Endothelial cell of umbilical vein (primary cell): Measurements from ENCODE around the gene STH. TPM values are rescaled to one million over a fixed set of nuclear protein-coding genes. Genes with fewer than 3 reads are reported as not detected.

Experiments used
- BruUV-seq: library from RNA; stranded (reverse); fragments of 400-500 nt; replicated peaks from 2 replicates; lab custom pipeline; 2021; lab: Mats Ljungman, UMichigan
- CTCF ChIA-PET: fragments of 300-600, 350-600 bp; sonication (Branson Sonifier 250); formaldehyde crosslinking; loops from one replicate; lab custom pipeline; 2021; ENCODE audit warnings: antibody characterized with exemption, inconsistent platforms; lab: Charles Lee
- POLR2A ChIA-PET: fragments of 300-600, 350-600 bp; sonication (Branson Sonifier 250); formaldehyde crosslinking; loops from one replicate; lab custom pipeline; 2021; ENCODE audit warnings: antibody characterized with exemption, inconsistent platforms; lab: Charles Lee
- DNase-seq: peaks from one replicate; pipeline ENCODE4 v3.0.0-alpha.2; 2011; ENCODE audit warnings: low read depth, low spot score
- FAIRE-seq: peaks from 2 replicates; lab custom pipeline; 2011; peaks lifted over from hg19 to GRCh38; lab: Jason Lieb, UNC
- H2AFZ ChIP-seq: 2 replicates; pipeline ENCODE4 v1.6.0; 2012; ENCODE audit warnings: low read depth, low read length, control low read depth, inconsistent platforms
- H3K27ac ChIP-seq: 2 replicates; pipeline ENCODE4 v1.5.1; 2011; ENCODE audit warnings: low read depth, mild to moderate bottlenecking, control low read depth, low read length, moderate library complexity; ENCODE audit not compliant: insufficient read depth
- H3K27me3 ChIP-seq, 2 experiments: 2 replicates each; pipeline versions ENCODE4 v1.6.0 to v1.6.1; 2011; ENCODE audit warnings: low read length in 2 of 2, mixed read lengths in 1 of 2; ENCODE audit not compliant: control insufficient read depth in 2 of 2, insufficient read depth in 2 of 2
- H3K36me3 ChIP-seq, 2 experiments: 2 replicates in 1 of 2; 3 replicates in 1 of 2; pipeline ENCODE4 v1.5.1; 2011; ENCODE audit warnings: low read length in 2 of 2, mild to moderate bottlenecking in 1 of 2, moderate library complexity in 1 of 2; ENCODE audit not compliant: control insufficient read depth in 2 of 2, insufficient read depth in 2 of 2; ENCODE audit errors: extremely low read depth in 1 of 2
- H3K4me1 ChIP-seq: 3 replicates; pipeline ENCODE4 v1.5.1; 2011; ENCODE audit warnings: mild to moderate bottlenecking, low read length; ENCODE audit not compliant: control insufficient read depth, insufficient read depth; ENCODE audit errors: extremely low read depth
- H3K4me2 ChIP-seq: 2 replicates; pipeline ENCODE4 v1.6.1; 2011; ENCODE audit warnings: low read length, control low read depth, mixed read lengths; ENCODE audit not compliant: insufficient read depth
- H3K4me3 ChIP-seq, 3 experiments: fragments of 200-600 bp in 1 of 3; sonication (generic), shearing (Covaris generic) in 1 of 3; replicated peaks in 1 of 3; 2 replicates each; pipeline ENCODE4 v1.5.1; 2011 to 2016; ENCODE audit warnings: control low read depth in 3 of 3, low read length in 3 of 3, mild to moderate bottlenecking in 2 of 3, inconsistent platforms in 1 of 3, low read depth in 1 of 3, moderate library complexity in 1 of 3; ENCODE audit not compliant: insufficient read depth in 1 of 3
- H3K79me2 ChIP-seq: 2 replicates; pipeline ENCODE4 v1.6.0; 2012; ENCODE audit warnings: low read length, inconsistent platforms; ENCODE audit not compliant: control insufficient read depth, insufficient read depth
- H3K9ac ChIP-seq: replicated peaks from 2 replicates; pipeline ENCODE3; 2011; ENCODE audit warnings: low read length, control low read depth; ENCODE audit not compliant: insufficient read depth; ENCODE audit errors: extremely low read depth
- H3K9me1 ChIP-seq: replicated peaks from 3 replicates; pipeline ENCODE4 v1.6.0; 2011; ENCODE audit warnings: mild to moderate bottlenecking, low read length; ENCODE audit not compliant: control insufficient read depth, insufficient read depth; ENCODE audit errors: extremely low read depth
- H3K9me3 ChIP-seq: replicated peaks from 2 replicates; pipeline ENCODE4 v1.5.1; 2012; ENCODE audit warnings: low read length, inconsistent platforms; ENCODE audit not compliant: control insufficient read depth, insufficient read depth
- H4K20me1 ChIP-seq: replicated peaks from 2 replicates; pipeline ENCODE3; 2011; ENCODE audit warnings: mild to moderate bottlenecking, low read length; ENCODE audit not compliant: control insufficient read depth, insufficient read depth; ENCODE audit errors: extremely low read depth
- EZH2 ChIP-seq: IDR thresholded peaks from 2 replicates; pipeline ENCODE4 v1.6.1; 2012; ENCODE audit warnings: borderline replicate concordance, low read depth, mild to moderate bottlenecking, moderate library complexity, low read length, inconsistent platforms; ENCODE audit not compliant: severe bottlenecking
- FOS ChIP-seq: IDR thresholded peaks from 2 replicates; pipeline ENCODE4 v1.6.1; 2011; ENCODE audit warnings: mild to moderate bottlenecking, low read length, moderate library complexity, borderline replicate concordance; ENCODE audit not compliant: insufficient read depth
- GATA2 ChIP-seq: IDR thresholded peaks from 2 replicates; pipeline ENCODE4 v1.7.0; 2011; ENCODE audit warnings: low read depth, mild to moderate bottlenecking, moderate library complexity, mixed read lengths, low read length; ENCODE audit not compliant: insufficient read length, insufficient read depth
- JUN ChIP-seq: IDR thresholded peaks from 2 replicates; pipeline ENCODE4 v1.6.1; 2011; ENCODE audit warnings: borderline replicate concordance, low read depth; ENCODE audit not compliant: insufficient read length, insufficient read depth
- MYC ChIP-seq: IDR thresholded peaks from one replicate; pipeline ENCODE4 v1.6.1; 2011; ENCODE audit warnings: mild to moderate bottlenecking, low read depth, low read length
- POLR2A ChIP-seq: IDR thresholded peaks from 2 replicates; pipeline ENCODE4 v1.6.1; 2012; ENCODE audit warnings: low read depth, mild to moderate bottlenecking, control low read depth, low read length
- POLR2AphosphoS5 ChIP-seq: IDR thresholded peaks from 2 replicates; pipeline ENCODE4 v1.6.1; 2012; ENCODE audit warnings: low read depth, mild to moderate bottlenecking, control low read depth, low read length, moderate library complexity; ENCODE audit not compliant: insufficient read depth
- dilution Hi-C: fragments of 300-500 bp; cut with MboI; formaldehyde crosslinking; loops from one replicate; pipeline ENCODE4 v1.15.0; 2019; ENCODE audit warnings: low sequenced_read_pairs; ENCODE audit not compliant: extremely low pct_ligation_motif_present
- intact Hi-C: fragments of 100-400 bp; cut with micrococcal nuclease; formaldehyde crosslinking; loops from one replicate; pipeline ENCODE4 v1.10.0; 2022
- polyA plus RNA-seq, 4 experiments: library from polyadenylated mRNA; depleted of rRNA in 3 of 4; stranded (reverse) in 3 of 4; unstranded in 1 of 4; fragments of >200 nt; gene quantifications; 2 replicates each; pipeline versions ENCODE4 v1.2.1 to v1.2.3, GENCODE V29; 2011 to 2012; ENCODE audit warnings: missing spikeins in 1 of 4
- total RNA-seq: library from RNA; stranded (reverse); gene quantifications from 2 replicates; pipeline ENCODE4 v1.2.3, GENCODE V29; 2021
- TF ChIP-seq, protein P1 (sequence below), 2 donors: IDR thresholded peaks; 1 replicate in 1 of 2; 2 replicates in 1 of 2; pipeline ENCODE4 v1.5.1; 2011; ENCODE audit warnings: low read length in 2 of 2, mild to moderate bottlenecking in 2 of 2, moderate library complexity in 2 of 2, control low read depth in 1 of 2, inconsistent platforms in 1 of 2, low read depth in 1 of 2; ENCODE audit not compliant: insufficient read depth in 1 of 2; ENCODE audit errors: extremely low read depth in 1 of 2
- TF ChIP-seq, protein P2 (sequence below): IDR thresholded peaks from 2 replicates; pipeline ENCODE4 v1.6.1; 2011; ENCODE audit not compliant: insufficient read depth, insufficient read length

STH gene
- total and polyA plus RNA-seq, 2 donors (not counting 3 experiments of a cell fraction or from before 2014, with no cell fraction given): not detected

DNA sequence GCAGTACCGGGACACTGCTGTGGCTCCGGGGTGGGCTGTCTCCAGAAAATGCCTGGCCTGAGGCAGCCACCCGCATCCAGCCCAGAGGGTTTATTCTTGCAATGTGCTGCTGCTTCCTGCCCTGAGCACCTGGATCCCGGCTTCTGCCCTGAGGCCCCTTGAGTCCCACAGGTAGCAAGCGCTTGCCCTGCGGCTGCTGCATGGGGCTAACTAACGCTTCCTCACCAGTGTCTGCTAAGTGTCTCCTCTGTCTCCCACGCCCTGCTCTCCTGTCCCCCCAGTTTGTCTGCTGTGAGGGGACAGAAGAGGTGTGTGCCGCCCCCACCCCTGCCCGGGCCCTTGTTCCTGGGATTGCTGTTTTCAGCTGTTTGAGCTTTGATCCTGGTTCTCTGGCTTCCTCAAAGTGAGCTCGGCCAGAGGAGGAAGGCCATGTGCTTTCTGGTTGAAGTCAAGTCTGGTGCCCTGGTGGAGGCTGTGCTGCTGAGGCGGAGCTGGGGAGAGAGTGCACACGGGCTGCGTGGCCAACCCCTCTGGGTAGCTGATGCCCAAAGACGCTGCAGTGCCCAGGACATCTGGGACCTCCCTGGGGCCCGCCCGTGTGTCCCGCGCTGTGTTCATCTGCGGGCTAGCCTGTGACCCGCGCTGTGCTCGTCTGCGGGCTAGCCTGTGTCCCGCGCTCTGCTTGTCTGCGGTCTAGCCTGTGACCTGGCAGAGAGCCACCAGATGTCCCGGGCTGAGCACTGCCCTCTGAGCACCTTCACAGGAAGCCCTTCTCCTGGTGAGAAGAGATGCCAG lies 12.9 kb downstream of the STH start:
- Histone ChIP-seq H3K9me1 (no peaks in the 10 kb centered on the region), H3K4me2 (no peak overlapping the region), H3K9me3 (no peaks in the 10 kb centered on the region), H3K36me3 (no peaks in the 10 kb centered on the region), H3K27me3 (peaks cover 0 to 2% of the 10 kb centered on the region in 2 experiments), H3K4me3 (no peak overlapping the region), H3K79me2 (no peaks in the 10 kb centered on the region), H3K27ac (no peak overlapping the region), H3K4me1 (no peaks in the 10 kb centered on the region), H2AFZ (no peak overlapping the region), H3K9ac (no peak overlapping the region), H4K20me1 (no peaks in the 10 kb centered on the region)
- CTCF ChIA-PET: interaction anchor here (0.5 kb wide), 1 partner anchor 424 kb away, joined by 3 read pairs; no protein-coding TSS in a partner anchor
- no TSS peak for BruUV-seq
- TF ChIP-seq POLR2A: no peak
- TF ChIP-seq MYC: no peak
- no peak for TF ChIP-seq GATA2
- no peak for TF ChIP-seq EZH2
- TF ChIP-seq POLR2AphosphoS5: no peak
- TF ChIP-seq FOS: no peak
- TF ChIP-seq, protein P1, sequence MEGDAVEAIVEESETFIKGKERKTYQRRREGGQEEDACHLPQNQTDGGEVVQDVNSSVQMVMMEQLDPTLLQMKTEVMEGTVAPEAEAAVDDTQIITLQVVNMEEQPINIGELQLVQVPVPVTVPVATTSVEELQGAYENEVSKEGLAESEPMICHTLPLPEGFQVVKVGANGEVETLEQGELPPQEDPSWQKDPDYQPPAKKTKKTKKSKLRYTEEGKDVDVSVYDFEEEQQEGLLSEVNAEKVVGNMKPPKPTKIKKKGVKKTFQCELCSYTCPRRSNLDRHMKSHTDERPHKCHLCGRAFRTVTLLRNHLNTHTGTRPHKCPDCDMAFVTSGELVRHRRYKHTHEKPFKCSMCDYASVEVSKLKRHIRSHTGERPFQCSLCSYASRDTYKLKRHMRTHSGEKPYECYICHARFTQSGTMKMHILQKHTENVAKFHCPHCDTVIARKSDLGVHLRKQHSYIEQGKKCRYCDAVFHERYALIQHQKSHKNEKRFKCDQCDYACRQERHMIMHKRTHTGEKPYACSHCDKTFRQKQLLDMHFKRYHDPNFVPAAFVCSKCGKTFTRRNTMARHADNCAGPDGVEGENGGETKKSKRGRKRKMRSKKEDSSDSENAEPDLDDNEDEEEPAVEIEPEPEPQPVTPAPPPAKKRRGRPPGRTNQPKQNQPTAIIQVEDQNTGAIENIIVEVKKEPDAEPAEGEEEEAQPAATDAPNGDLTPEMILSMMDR (IDR thresholded peaks at IDR 0.05; ENCODE audit: extremely low read depth in 1 of 2, insufficient read depth in 1 of 2, low read depth in 1 of 2, low read length in 2 of 2): no peak
- TF ChIP-seq, protein P2, sequence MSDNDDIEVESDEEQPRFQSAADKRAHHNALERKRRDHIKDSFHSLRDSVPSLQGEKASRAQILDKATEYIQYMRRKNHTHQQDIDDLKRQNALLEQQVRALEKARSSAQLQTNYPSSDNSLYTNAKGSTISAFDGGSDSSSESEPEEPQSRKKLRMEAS: no peak
- TF ChIP-seq JUN: no peak
- no peak for DNase-seq
- dilution Hi-C loops: no loop called here
- intact Hi-C loops: no loop called here
- no peak for FAIRE-seq
- POLR2A ChIA-PET: no interaction called here
